ENCODE data around the gene NCAPD3. TPM values are rescaled to one million over a fixed set of nuclear protein-coding genes. Genes with fewer than 3 reads are reported as not detected.
A peak's percentile ranks its signal among the peaks of the same experiment; 100 is the strongest.

Gene NCAPD3
- total RNA-seq, 1 donor, result 21.2 TPM

DNA sequence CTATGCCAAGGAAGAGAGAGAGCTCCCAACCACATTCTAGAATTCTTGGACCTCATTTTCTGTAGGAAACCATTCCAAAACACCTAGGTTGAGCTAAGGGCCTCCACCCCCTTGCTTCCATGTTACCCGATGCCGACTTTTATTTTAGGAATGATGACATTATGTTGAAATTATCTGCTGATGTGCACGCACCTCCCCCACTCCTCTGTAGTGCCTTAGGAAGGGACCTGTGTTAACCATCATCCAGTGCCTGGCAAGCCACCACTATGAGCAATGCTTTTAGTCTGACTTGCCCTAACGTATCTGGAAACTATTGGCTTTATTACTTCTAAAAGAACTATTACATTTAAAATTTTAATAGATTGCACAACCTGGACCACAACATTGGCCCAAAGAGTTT is 42.1 kb downstream of the NCAPD3 start:
- DNase-seq (ENCODE audit: low read depth), result peak; percentile 23
- TF ChIP-seq, protein P1, sequence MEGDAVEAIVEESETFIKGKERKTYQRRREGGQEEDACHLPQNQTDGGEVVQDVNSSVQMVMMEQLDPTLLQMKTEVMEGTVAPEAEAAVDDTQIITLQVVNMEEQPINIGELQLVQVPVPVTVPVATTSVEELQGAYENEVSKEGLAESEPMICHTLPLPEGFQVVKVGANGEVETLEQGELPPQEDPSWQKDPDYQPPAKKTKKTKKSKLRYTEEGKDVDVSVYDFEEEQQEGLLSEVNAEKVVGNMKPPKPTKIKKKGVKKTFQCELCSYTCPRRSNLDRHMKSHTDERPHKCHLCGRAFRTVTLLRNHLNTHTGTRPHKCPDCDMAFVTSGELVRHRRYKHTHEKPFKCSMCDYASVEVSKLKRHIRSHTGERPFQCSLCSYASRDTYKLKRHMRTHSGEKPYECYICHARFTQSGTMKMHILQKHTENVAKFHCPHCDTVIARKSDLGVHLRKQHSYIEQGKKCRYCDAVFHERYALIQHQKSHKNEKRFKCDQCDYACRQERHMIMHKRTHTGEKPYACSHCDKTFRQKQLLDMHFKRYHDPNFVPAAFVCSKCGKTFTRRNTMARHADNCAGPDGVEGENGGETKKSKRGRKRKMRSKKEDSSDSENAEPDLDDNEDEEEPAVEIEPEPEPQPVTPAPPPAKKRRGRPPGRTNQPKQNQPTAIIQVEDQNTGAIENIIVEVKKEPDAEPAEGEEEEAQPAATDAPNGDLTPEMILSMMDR (IDR thresholded peaks at IDR 0.05; ENCODE audit: insufficient read depth, low read depth, low read length), result no peak
- no peak overlapping the region for H3K4me3 ChIP-seq (ENCODE audit: low read depth, low read length)

DNA sequence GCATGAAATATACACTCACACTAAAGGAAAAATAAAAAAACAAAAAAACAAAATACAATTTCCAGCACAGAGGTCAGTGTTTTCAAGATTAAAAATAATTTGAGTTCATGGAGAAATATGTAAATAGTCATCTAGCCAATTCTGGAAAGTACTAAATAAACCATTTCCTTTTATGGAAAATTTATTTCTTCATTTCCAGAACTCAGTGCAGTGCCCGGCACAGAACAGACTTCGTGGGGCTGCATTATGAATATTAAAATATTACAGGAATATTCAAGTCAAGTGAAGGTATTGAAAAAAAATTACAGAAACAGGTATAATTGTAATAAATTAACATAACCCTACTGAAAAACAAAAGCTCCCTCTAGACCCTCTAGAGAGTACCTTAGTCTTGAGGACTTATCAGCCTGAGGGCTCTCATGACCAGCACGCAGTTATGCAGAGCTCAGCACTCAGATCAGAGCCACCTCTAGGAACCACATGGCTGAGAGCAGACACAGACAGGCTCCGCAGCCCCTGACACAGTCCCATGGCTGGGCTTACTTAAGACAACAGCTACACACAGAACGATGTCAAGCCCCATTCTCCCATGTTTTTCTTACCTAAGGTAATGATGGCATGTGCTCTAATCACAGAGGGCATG is 45.6 kb downstream of the NCAPD3 start:
- no peak overlapping the region for H3K4me3 ChIP-seq (ENCODE audit: low read depth, low read length)
- DNase-seq (ENCODE audit: low read depth), result peak; percentile 18
- TF ChIP-seq, protein P1 (IDR thresholded peaks at IDR 0.05; ENCODE audit: insufficient read depth, low read depth, low read length), result no peak

DNA sequence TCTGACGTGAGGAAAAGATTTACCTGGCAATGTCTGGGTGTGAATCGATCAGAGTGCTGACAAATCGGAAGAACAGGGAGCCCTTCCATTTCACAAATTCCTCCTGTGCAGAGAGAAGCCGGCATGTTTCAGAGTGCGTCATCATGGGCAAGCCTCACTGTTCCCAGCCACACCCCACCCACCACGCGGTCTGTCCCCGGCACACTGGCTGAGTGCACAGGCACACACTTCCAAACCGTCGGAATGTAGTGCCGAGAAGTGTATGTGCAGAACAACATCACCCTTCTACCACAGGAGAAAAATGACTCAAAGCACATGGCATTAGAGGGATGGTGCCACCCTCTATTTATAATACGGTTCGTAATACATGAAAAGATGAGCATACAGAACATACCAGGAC is 47.5 kb downstream of the NCAPD3 start:
- no peak overlapping the region for H3K4me3 ChIP-seq (ENCODE audit: low read depth, low read length)
- TF ChIP-seq, protein P1 (IDR thresholded peaks at IDR 0.05; ENCODE audit: insufficient read depth, low read depth, low read length), result no peak

DNA sequence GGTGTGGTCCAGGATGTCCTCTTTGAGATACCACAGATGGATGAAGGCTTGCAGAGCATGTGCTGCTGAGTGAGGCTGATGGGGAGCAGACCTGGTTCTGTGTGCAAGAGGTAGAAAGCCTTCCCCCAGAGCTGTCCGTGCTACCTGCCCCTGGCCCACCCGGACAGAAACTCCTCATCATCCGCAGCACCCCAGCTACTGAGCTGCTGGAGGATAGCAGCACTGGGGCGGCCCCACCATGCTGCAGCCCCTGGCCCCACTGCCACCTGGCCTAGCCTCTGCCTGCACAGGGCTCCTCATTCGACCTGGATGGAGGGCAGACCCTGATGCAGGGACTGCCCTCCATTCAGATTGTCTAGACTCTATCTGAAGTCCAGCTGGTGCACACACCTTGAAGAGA is 50.5 kb downstream of the NCAPD3 start:
- no peak overlapping the region for H3K4me3 ChIP-seq (ENCODE audit: low read depth, low read length)
- TF ChIP-seq, protein P1 (IDR thresholded peaks at IDR 0.05; ENCODE audit: insufficient read depth, low read depth, low read length), result no peak
- no peak for DNase-seq (ENCODE audit: low read depth)

More for the DNA sequence above, 47.5 kb downstream of the NCAPD3 start:
- DNase-seq (ENCODE audit: low read depth), result no peak

DNA sequence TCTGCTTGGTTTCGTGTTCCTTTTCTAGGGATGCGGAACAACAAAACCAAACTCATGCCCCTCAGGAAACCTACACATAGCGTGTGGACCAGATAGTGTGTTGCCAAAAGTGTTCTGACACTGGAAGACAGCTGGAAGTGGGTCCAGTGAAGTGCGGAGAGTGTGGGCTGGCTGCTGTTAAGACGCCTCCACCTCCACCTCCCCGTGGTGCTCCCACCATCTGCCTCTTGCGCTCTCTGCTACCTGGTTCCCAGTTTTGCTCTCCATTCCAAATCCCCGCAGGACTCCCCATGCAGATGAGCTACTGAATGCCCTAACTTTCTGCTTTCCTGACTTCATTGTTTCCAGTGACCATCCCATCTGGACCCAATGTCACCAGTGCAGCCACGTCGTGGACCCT is 51.8 kb downstream of the NCAPD3 start:
- no peak overlapping the region for H3K4me3 ChIP-seq (ENCODE audit: low read depth, low read length)
- DNase-seq (ENCODE audit: low read depth), result no peak
- TF ChIP-seq, protein P1 (IDR thresholded peaks at IDR 0.05; ENCODE audit: insufficient read depth, low read depth, low read length), result no peak

GRCh38 chr11:134170919-134171281 is 52.9 kb downstream of the NCAPD3 start:
- no peak overlapping the region for H3K4me3 ChIP-seq (ENCODE audit: low read depth, low read length)
- DNase-seq (ENCODE audit: low read depth), result peak; percentile 33
- TF ChIP-seq, protein P1 (IDR thresholded peaks at IDR 0.05; ENCODE audit: insufficient read depth, low read depth, low read length), result no peak

Measured in fibroblast of villous mesenchyme (primary cell).